HG02938 (cell line): ENCODE measurements around the gene LSM14B.
A peak's percentile ranks its signal among the peaks of the same experiment; 100 is the strongest.

Experiments
- ATAC-seq: cut with Tn5 transposase; IDR thresholded peaks from one replicate; pipeline ENCODE4 v1.9.1; 2021; ENCODE audit warnings: mild to moderate bottlenecking, moderate library complexity; ENCODE audit not compliant: unreplicated experiment

Gene LSM14B

DNA sequence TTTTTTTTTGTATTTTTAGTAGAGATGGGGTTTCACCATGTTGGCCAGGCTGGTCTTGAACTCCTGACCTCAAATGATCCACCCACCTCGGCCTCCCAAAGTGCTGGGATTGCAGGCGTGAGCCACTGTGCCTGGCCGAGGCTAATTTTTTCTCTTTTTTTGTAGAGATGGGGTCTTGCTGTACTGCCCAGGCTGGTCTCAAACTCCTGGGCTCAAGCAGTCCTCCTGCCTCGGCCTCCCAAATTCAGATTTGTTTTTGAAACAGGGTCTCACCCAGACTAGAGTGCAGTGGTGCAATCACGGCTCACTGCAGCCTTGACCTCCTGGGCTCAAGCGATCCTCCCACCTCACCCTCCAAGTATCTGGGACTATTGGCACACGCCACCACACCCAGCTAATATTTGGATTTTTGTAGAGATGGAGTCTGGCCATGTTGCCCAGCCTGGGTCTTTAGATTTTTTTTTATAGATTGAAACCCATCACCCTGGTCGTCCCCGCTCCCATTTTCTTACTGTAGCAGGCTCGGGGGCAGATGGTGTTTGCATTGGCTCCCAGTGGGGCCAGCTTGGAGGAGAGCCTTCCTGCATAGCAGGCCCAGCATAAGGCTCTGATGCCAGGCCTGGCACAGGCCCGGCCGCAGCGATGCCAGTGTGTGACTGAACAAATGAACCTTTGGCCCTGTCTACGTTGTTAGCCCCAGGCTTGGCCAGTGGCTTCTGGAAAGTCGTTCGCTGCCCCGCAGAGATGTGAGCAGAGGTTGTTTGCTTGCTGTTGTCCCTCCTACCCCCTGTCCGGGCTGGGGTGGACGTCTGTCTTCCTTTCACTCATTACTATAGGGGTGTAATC, 56.3 kb downstream of the LSM14B start:
- no peak for ATAC-seq

DNA sequence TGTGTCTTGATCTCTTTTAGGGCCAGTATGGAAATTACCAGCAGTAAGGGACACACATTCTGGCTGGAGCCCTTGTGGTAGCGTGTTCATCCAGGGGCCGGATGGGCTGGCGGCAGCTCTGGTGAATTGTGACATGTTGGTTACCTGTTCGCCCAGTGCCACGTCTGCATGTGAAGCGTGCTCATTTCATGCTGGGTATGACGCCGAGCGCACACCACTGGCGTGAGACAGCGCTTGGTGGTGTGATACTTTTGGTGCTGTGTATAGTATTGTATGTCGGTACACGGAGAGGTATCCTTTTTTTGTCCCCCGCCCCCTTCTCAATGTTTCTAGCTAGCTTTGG, 56.9 kb downstream of the LSM14B start:
- ATAC-seq: no peak

DNA sequence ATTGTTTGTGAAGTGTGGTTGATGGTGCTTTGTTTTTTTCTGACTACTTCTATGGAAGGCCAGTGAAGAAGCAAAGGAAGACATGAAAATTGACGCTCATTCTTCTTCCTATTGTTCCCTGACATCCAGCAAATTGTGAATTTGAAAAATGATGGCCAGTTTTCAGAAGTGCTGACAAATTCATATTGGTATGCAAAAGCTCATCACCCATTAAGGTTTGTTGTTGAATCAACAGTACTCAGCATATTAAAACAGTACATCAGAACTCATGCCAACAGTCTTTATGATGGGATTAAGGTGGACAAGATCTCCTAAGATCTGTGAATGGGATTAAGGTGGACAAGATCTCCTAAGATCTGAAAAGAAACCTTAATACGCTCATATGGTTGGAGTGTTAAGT, 59.5 kb downstream of the LSM14B start:
- no peak for ATAC-seq

DNA sequence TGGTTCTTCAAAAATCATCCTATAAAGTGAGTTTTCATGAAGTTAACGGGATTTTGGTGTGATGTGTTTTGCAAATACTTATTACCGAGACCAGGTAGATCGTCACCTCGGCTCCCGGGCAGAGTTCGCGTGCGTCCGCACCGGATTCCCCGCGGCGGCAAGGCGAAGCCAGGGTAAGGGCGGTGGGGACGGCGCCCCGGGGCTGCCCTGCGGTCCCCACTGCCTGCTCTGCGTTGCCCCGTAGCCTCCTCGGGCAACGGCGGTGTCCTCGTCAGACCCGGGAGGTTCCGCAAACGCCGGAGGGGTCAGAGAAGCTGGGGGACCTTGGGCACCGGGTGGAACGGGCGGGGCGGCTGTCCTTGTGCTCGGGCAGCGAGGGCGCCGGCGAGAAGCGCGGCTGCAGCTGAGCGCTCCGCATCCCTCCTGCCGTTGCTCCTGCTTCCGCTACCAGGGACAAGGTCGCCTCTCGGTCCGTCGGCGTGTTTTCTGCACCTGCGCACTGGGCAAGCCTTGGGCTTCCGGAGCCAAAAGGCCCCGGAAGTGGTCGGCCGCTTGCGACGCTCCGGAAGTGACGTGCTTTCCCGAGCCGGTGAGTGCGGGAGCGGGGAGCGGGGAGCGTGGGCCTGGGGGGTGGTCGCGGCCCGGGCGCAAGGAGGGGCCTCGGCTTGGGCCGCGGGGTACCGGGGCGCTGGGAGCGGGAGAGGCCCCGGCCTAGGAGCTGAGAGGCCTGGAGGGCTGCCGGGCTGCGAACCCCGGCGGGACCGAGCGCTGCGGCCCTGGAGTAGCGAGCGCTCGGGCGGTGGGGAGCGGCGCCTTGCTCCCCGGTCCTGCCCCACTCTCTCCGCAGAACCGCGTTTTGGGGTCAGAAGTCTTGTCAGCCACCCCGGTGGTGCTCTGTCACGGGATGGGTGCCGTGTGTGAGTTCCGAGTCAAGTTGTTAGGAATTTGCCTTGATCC, 60.5 kb downstream of the LSM14B start, which contains the start of gene MTG2:
Gene MTG2 (plus strand): TSS at position 560 of the 957 bp plus-strand sequence. CDS start 10,393 bp downstream, outside the sequence.
- ATAC-seq: peak; percentile 91

DNA sequence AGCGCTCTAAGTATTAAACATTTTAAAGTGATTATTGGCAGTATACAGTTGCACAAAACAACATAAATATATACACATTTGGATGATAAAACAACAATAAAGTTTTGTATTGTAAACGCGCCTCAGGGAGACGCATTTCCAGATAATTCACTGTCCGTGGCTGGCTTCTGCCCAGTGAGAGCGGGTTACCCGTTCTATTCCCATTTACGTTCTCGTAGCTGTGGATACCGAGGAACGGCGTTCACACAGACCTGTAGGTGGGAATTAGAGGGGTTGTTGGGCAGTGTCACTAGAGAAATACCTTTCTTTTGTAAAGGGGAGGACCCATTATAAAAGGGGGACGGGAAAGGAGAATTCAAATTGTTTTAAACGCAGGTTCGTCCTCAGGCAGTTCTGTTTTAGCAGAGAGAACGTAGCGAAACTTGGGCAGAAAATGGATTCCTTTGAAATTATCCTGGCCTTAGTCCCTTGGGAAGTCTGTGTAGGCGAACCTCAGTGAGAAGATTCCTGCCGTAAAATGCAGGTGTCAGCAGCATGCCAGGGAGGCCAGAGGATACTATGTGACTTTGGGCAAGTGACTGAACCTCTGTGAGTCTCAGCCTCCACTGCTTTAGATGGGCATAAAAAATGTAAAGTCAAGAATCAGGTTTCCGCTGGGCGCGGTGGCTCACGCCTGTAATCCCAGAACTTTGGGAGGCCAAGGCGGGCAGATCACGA, 61.3 kb downstream of the LSM14B start:
- no peak for ATAC-seq
